PC-9 (cell line): ENCODE measurements around the gene POU6F2. TPM values are rescaled to one million over a fixed set of nuclear protein-coding genes. Genes with fewer than 3 reads are reported as not detected.

Experiments
- BruUV-seq: library from RNA; stranded (reverse); fragments of 400-500 nt; replicated peaks from 2 replicates; lab custom pipeline; 2021; lab: Mats Ljungman, UMichigan
- CTCF ChIA-PET: fragments of 300-600 bp; sonication (Branson Sonifier 250); formaldehyde crosslinking; loops from one replicate; lab custom pipeline; 2022; ENCODE audit warnings: antibody characterized with exemption; lab: Charles Lee
- POLR2A ChIA-PET: fragments of 300-600 bp; sonication (Branson Sonifier 250); formaldehyde crosslinking; loops from one replicate; lab custom pipeline; 2022; ENCODE audit warnings: antibody characterized with exemption; ENCODE audit not compliant: unreplicated experiment; lab: Charles Lee
- DNase-seq, 2 experiments: peaks; one replicate each; pipeline versions ENCODE4 v3.0.0 to v3.0.0-alpha.2; 2015 to 2022; ENCODE audit warnings: mixed read lengths in 1 of 2
- H2AFZ ChIP-seq: fragments of 200-600 bp; sonication (generic); 2 replicates; pipeline ENCODE4 v1.8.1; 2017; ENCODE audit warnings: antibody characterized with exemption
- H3F3A ChIP-seq: fragments of 200-600 bp; sonication (generic); 2 replicates; pipeline ENCODE4 v1.8.1; 2017; ENCODE audit warnings: antibody characterized with exemption, mild to moderate bottlenecking, low read depth; ENCODE audit not compliant: insufficient read depth
- H3K27ac ChIP-seq: fragments of 200-600 bp; sonication (generic); 2 replicates; pipeline ENCODE4 v1.6.1; 2016; ENCODE audit warnings: mixed run types
- H3K27me3 ChIP-seq: fragments of 200-600 bp; sonication (generic); 2 replicates; pipeline ENCODE4 v1.6.1; 2016; ENCODE audit warnings: low read depth, mixed run types; ENCODE audit not compliant: insufficient read depth
- H3K36me3 ChIP-seq: fragments of 200-600 bp; sonication (generic); 2 replicates; pipeline ENCODE4 v1.6.1; 2016; ENCODE audit warnings: low read depth, mixed run types
- H3K4me1 ChIP-seq: fragments of 200-600 bp; sonication (generic); replicated peaks from 2 replicates; pipeline ENCODE4 v1.6.1; 2016; ENCODE audit warnings: mixed run types; ENCODE audit not compliant: insufficient read depth
- H3K4me2 ChIP-seq: fragments of 200-600 bp; sonication (generic); 2 replicates; pipeline ENCODE4 v1.6.1; 2017; ENCODE audit warnings: mixed run types
- H3K4me3 ChIP-seq: fragments of 200-600 bp; sonication (generic); 2 replicates; pipeline ENCODE4 v1.6.1; 2016; ENCODE audit warnings: mixed run types
- H3K79me2 ChIP-seq: fragments of 200-600 bp; sonication (generic); 2 replicates; pipeline ENCODE4 v1.6.1; 2017; ENCODE audit warnings: low read depth, mixed run types
- H3K9me2 ChIP-seq: fragments of 200-600 bp; sonication (generic); 2 replicates; pipeline ENCODE4 v1.8.1; 2017; ENCODE audit warnings: mild to moderate bottlenecking; ENCODE audit not compliant: insufficient read depth
- H3K9me3 ChIP-seq: fragments of 200-600 bp; sonication (generic); 2 replicates; pipeline ENCODE4 v1.8.1; 2016; ENCODE audit warnings: low read depth; ENCODE audit not compliant: insufficient read depth
- H4K20me1 ChIP-seq: fragments of 200-600 bp; sonication (generic); 2 replicates; pipeline ENCODE4 v1.8.1; 2017; ENCODE audit not compliant: insufficient read depth
- CTCF ChIP-seq: fragments of 200-600 bp; sonication (generic); conservative IDR thresholded peaks from 2 replicates; pipeline ENCODE4 v1.6.1; 2017; ENCODE audit warnings: mixed run types, antibody characterized with exemption, mild to moderate bottlenecking, moderate library complexity
- EZH2 ChIP-seq: fragments of 200-600 bp; sonication (generic); IDR thresholded peaks from 2 replicates; pipeline ENCODE4 v1.8.0; 2017; ENCODE audit warnings: antibody characterized with exemption, low read depth
- intact Hi-C: fragments of 100-400 bp; cut with micrococcal nuclease; formaldehyde crosslinking; loops from one replicate; pipeline ENCODE4 v1.10.0; 2022; ENCODE audit not compliant: unreplicated experiment
- total RNA-seq: library from RNA; stranded (reverse); gene quantifications from 2 replicates; pipeline ENCODE4 v1.2.3, GENCODE V29; 2021

POU6F2 gene
- total RNA-seq, 1 experiment from 2014 or later: not detected

- Histone ChIP-seq H3K4me1 (no peaks in the 10 kb centered on the region), H3F3A (no peaks in the 10 kb centered on the region), H2AFZ (no peak overlapping the region), H3K9me3 (no peaks in the 10 kb centered on the region), H3K4me2 (no peak overlapping the region), H3K27me3 (peaks cover 69% of the 10 kb centered on the region), H3K4me3 (no peak overlapping the region), H3K36me3 (no peaks in the 10 kb centered on the region), H3K27ac (no peak overlapping the region), H3K79me2 (no peaks in the 10 kb centered on the region), H3K9me2 (no peaks in the 10 kb centered on the region), H4K20me1 (no peaks in the 10 kb centered on the region)
- intact Hi-C loops: no loop called here
- POLR2A ChIA-PET: no interaction called here
- DNase-seq: no peak
- CTCF ChIA-PET: no interaction called here
- TF ChIP-seq EZH2: no peak
- TF ChIP-seq CTCF: no peak
- BruUV-seq: no TSS peak
Observed at GRCh38 chr7:39410582-39410981, 432.9 kb downstream of the POU6F2 start.

GRCh38 chr7:39413636-39414223 is 436.0 kb downstream of the POU6F2 start:
- H2AFZ ChIP-seq: no peak overlapping the region
- no peaks in the 10 kb centered on the region for H3K9me2 ChIP-seq
- H3K4me2 ChIP-seq: no peak overlapping the region
- BruUV-seq: no TSS peak
- ChIA-PET POLR2A (no interaction called here), CTCF (no interaction called here)
- H3K27me3 ChIP-seq: peaks cover 62% of the 10 kb centered on the region
- H3F3A ChIP-seq: no peaks in the 10 kb centered on the region
- intact Hi-C loops: no loop called here
- DNase-seq: no peak
- no peaks in the 10 kb centered on the region for H3K4me1 ChIP-seq
- no peak for TF ChIP-seq CTCF
- no peak for TF ChIP-seq EZH2
- H3K79me2 ChIP-seq: no peaks in the 10 kb centered on the region
- no peak overlapping the region for H3K27ac ChIP-seq
- no peak overlapping the region for H3K4me3 ChIP-seq
- no peaks in the 10 kb centered on the region for H3K36me3 ChIP-seq
- no peaks in the 10 kb centered on the region for H4K20me1 ChIP-seq
- no peaks in the 10 kb centered on the region for H3K9me3 ChIP-seq

- Histone ChIP-seq H3K27me3 (peaks cover 58% of the 10 kb centered on the region), H4K20me1 (no peaks in the 10 kb centered on the region), H3K4me2 (no peak overlapping the region), H3K79me2 (no peaks in the 10 kb centered on the region), H3K9me2 (no peaks in the 10 kb centered on the region), H3K27ac (no peak overlapping the region), H3K4me3 (no peak overlapping the region), H3K9me3 (no peaks in the 10 kb centered on the region), H3K4me1 (no peaks in the 10 kb centered on the region), H2AFZ (no peak overlapping the region), H3K36me3 (no peaks in the 10 kb centered on the region), H3F3A (no peaks in the 10 kb centered on the region)
- TF ChIP-seq CTCF (no peak), EZH2 (no peak)
- BruUV-seq: no TSS peak
- POLR2A ChIA-PET: interaction anchor here (0.6 kb wide), 1 partner anchor 530 kb away, joined by 4 read pairs; no protein-coding TSS in a partner anchor
- DNase-seq: no peak
- intact Hi-C loops: no loop called here
- CTCF ChIA-PET: no interaction called here
Observed at GRCh38 chr7:39414224-39415035, 436.7 kb downstream of the POU6F2 start.
